SH-SY5Y (cell line): Measurements from ENCODE around the gene TSEN54.

Experiments
- GATA2 ChIP-seq: IDR thresholded peaks from 2 replicates; pipeline ENCODE4 v1.6.1; 2011; ENCODE audit warnings: mild to moderate bottlenecking, low read depth, low read length
- GATA3 ChIP-seq: IDR thresholded peaks from 2 replicates; pipeline ENCODE4 v1.6.1; 2011; ENCODE audit warnings: low read depth, mild to moderate bottlenecking, low read length, moderate library complexity

TSEN54 gene

DNA sequence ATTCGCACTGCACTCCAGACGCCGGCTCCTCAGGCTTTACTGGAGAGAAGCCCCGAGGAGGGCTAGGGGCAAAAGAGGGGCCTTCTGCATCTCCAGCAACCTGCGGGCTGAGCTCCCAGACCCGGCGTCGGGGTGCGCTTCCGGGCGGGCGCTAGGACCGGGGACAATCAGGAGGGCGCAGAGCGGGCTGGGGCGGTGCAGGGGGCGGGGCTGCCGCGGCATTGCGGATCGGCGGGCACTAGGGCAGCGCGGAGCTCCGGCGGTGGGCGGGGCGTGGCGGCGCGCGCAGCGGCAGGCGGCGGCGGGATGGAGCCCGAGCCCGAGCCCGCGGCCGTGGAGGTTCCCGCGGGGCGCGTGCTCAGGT, at the start of gene TSEN54:
Gene TSEN54 (plus strand): TSS at position 274 of the 364 bp plus-strand sequence. CDS start 33 bp downstream, at position 307.
- TF ChIP-seq GATA2 (no peak), GATA3 (no peak)

DNA sequence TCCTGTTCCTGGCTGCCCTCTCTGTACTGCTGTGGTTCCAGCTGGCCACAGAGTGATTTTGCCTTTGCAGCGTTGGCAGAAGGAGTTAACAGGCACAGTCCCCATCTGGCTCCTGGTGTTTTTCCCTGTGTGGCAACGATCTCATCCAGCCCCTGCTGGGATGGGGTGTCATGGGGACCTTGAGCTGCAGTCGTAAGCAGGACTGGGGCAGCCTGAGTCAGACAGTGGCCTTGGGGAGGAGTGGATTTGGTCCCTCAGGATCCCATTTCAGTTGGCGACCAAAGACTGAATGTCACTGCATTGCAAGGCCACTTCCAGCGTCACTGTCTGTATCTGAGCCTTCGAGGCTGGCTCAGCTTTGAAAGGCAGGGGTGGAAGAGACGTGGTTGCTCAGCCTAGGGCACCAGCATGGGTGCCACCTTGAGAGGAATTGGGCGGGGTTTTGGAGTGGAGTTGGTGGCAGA, 48.0 kb upstream of the TSEN54 start:
- TF ChIP-seq GATA2 (no peak), GATA3 (no peak)

DNA sequence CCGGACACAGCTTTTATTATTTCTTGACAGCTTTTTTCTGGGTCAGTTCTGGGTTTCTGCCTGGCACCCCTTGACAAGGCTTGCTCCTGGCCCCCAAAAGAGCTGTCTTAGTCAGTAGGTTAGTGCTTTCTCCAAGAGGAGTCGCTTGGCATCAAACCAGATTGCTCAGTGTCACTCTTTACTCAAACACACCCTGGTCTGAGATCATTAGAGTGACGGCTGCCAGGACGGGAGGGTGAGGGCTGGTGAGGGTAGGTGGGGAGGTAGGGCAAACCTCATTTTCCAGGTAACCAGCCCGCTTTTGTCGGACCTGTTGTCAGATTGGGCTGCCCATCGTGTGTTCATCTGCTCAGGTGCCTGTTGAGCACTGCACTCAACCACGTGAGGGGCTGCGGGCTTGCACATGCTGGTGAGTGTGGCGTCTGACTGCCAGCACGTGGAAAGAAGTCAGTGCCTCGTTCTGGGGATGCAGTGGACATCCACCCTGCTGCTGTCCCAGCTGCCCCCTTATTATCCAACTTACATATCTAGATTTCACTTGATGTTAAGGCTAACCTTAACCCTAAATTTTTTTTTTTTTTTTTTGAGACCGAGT, 47.5 kb upstream of the TSEN54 start:
- TF ChIP-seq GATA3 (no peak), GATA2 (no peak)

DNA sequence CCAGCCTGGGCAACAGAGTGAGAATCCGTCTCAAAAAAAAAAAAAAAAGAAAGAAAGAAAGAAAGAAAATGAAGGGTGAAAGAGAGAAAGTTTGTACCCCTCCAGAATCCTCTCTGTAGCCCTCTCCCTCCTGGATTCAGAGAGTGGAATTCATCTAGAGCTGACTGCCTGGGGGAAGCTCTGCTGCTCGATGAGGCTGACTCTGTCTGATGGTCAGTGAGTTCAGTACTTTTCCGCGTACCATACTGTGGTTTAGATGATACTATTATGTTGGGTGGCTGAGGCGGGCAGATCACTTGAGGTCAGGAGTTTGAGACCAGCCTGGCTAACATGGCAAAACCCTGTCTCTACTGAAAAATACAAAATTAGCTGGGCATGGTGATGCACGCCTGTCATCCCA, 45.1 kb upstream of the TSEN54 start:
- no peak for TF ChIP-seq GATA2
- no peak for TF ChIP-seq GATA3

DNA sequence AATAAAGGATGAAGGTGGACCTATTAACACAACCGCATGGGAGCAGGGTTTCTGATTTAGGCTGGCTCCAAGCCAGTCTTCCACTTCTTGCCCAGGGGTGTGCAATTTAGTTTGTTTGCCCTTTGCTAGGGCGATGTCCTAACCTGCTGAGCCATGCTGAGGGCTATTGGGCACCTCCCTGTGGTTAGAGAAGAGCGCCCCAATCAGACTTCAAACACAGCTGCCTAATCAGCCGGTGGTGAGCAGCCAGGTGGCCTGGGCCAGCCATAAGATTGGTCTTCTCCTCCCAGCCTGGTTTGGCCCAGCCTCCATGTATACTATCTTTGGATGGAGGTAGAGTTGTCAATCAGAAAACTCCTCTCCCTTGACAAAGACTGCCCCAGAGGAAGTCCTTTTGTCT, 44.2 kb upstream of the TSEN54 start:
- TF ChIP-seq GATA2 (no peak), GATA3 (no peak)

DNA sequence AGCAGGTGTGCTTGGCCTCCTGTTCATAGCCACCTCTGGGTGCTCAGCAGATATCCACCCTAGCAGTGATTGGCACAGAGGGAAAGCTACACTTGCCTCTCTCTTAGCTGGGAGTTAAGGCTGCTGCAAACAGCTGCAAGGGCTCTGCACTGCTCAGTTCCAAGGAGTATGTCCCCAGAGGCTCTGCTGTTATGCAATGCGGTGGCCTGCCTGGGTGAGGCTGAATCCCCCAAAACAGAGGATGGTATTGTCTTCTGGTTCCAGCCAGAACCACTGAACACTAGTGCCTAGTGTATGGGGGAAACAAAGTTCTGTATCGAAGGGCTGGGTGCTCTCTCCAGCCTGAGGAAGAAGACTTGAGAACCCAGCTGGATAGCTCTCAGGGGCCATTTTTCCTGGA, 43.1 kb upstream of the TSEN54 start:
- TF ChIP-seq GATA3: no peak
- no peak for TF ChIP-seq GATA2

DNA sequence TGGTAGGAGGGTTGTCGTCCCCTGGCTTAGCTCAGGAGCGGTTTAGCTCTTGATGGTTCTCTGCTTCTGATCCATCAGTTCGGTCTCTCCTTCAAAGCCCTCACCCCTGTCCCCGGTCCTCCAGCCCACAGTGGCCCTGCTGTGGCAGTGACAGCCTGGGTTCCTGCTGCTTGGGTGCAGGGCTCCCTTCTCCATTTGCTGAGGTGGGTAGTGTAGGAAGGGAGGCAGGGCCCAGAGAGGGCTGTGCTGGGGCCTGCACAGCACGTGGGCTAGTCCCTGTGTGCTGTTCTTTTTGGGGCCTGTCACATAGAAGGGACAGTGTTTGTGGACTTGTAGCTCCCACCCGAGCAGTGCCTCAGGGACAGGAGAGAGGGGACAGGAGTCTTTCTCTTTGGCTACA, 41.6 kb upstream of the TSEN54 start:
- TF ChIP-seq GATA2: no peak
- TF ChIP-seq GATA3: no peak

DNA sequence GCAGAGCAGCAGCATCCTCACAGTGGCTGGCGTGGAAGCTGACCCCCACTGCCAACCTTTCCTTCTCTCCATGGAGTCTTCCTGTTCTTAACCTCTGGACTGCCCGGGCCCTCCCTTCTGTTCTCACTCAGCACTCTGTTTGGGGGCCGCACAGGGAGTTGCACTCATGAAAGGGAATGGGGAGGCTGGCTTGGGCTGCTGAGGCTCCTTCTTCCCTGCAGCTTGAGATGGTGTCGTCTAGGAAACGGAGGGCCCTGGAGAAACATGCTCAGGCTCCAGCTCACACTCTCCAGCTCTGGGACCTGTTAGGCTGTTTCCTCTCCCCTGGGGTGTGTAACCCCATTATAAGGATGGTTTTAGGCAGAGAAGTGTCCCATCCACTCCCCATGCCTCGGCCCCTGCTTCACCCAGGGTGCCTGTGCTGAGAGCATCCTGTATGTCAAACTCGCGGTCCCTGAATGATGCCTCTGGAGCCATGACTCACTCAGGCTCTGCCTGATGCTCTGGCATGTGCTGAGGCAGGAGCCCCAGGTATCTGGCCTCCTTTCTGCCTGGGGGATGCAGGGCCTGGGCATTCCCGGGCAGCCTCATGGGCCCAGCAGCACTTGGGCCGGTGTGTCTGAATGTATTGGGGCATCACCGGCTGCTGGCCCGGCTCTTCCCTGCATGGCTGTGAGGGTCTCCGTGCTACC, 41.0 kb upstream of the TSEN54 start:
- TF ChIP-seq GATA3 (no peak), GATA2 (no peak)

DNA sequence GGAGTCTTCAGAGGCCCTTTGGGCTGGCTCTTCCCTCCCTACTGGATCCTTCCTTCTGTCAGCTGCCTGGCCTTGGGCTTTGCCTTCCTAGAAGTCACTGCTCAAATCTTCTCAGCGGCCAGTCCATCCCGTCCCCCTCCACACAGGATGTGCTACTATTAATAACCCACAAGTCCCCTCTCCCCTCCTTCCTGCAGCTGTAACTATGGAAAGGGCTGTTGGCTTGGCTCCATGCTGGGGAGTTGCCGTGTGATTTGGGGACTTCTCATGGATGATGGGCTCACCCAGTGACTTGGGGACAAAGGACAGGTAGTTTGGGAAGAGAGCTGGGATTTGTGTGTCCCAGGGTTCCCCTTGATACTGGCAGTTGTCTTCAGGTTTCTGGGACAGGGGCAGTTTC, 40.5 kb upstream of the TSEN54 start:
- TF ChIP-seq GATA3: no peak
- TF ChIP-seq GATA2: no peak

DNA sequence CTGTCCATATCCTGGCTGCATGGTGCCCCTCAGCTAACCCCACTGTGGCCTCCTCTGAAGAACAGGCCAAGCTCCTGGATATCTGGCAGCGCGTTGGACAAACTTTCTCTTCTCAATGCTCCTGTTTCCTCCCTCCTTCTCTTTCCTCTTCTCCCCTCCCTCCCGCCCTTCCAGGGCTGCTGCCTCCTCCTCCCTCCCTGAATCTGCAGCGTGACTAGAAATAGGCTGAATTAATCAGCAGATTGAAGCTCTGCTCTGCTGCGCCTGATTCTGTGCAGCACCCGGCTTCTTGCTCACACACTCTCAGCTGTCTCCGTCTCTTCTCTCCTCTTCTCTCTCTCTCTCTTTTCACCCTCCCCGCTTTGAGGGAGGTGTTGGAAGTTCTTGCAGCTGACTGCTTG, 40.1 kb upstream of the TSEN54 start:
- TF ChIP-seq GATA2 (no peak), GATA3 (no peak)

DNA sequence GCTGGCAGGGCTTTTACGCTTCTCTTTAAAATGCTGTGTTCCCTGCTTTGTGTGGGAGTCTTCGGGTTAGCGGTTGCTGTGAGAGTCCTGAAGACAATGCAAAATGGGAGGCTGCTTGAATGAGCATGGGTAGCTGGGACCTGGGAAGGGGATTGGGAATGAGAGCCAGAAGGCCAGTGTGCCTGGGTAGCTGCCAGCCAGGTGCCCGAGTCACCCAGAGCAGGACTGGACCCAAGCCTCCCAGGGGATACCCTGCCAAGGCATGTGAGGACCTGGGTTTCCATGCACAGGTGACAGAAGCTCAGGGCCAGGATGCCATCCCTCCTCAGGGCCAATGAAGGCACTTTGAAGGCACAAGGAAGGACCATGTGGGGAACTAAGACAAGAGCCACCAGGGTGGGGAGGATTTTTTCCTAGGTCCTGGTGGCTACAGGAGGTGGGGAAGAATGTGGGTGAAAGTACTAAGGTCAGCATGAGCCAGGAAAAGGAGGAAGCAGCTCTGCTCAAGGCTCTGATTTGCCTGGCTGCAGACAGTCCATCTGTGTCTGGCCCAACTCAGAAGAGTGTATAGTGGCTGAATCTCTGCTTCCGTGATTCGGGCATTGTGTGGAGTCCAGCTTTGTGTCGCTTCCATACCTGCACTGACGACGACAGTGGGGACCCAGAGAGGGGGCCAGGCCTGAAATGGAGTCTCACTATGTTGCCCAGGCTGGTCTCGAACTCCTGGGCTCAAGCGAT, 39.4 kb upstream of the TSEN54 start:
- TF ChIP-seq GATA2 (no peak), GATA3 (no peak)

DNA sequence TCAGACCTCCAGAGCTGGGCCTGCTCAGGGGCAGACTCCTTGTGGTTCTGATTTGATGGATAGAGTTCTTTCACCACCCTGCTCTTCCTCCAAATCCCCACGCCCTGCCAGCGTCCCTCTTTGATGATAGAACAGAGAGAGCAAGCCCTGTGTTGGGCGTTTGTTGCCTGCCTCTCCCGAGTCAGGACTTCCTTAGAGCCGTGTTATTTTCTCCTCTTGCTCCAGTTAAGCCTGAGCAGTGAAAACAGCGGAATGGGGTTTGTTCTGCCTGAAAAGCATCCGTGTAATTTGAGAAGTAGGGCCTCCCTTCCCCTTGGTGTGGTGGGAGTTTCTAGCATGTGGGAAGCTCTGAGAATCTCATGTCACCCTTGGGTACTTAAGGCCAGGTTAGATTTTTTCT, 37.8 kb upstream of the TSEN54 start:
- no peak for TF ChIP-seq GATA2
- TF ChIP-seq GATA3: no peak

DNA sequence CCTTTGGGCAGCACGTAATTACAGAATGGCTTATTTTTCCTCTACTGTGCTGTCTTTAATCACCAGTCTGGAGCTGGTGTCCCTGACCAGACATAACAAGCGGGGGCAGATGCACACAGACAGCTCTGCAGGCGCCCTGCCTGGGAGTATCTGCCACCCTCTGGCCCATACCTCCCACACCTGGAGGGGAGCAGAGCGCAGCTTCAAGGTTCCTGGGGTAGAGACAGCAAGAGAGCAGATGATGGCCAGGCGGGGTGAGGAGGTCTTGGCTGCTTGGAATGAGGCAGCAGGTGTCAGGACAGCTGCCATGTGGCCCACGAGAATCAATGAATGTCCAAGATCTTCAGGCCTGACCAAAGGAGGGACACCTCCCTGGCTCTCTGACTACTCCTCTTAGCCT, 36.0 kb upstream of the TSEN54 start:
- TF ChIP-seq GATA2: no peak
- no peak for TF ChIP-seq GATA3

DNA sequence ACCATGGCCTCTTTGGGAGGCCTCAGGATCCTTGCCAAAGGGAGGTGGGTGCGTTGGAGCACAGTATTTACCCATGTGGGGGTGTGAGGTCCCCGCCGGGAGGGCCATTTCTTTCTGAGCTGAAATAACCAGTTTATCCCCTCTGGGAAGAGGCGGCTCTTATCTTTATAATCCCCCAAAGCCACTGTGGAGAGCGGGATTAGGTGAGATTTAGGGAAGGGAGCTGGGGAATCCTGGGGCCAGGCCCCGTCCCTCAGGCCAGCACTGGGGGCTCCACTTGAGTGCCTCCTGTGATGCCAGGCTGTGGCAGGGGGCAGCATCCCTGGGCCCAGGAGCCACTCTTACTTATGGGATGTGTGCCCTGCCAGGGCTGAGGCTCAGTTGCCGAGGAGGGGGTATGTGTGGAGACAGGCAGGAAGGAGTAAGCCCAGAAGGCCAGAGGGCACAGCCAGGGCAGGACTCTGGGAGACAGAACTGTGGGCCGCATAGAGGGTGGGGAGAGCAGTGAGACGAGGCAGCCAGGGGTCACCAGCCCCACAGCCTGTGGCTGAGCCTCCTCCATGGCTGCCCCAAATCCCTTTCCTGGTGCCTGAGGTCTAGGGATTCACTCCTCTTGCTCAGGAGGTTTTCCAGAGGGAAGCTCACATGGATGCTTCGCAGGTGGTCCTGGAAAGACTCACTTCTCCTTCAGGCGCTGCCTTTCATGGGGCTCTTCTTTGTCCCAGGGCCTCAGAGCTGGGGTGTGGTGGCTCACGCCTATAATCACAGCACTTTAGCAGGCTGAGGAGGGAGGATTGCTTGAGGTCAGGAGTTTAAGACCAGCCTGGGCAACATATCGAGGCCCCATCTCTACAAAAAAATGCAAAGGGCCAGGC, 34.9 kb upstream of the TSEN54 start:
- TF ChIP-seq GATA2 (no peak), GATA3 (no peak)
